GM18499 (cell line): ENCODE results near the gene SLC16A4.
A peak's percentile ranks its signal among the peaks of the same experiment; 100 is the strongest.

ENCODE experiments used
- ATAC-seq: cut with Tn5 transposase; IDR thresholded peaks from one replicate; pipeline ENCODE4 v1.9.1; 2021; ENCODE audit warnings: moderate number of reproducible peaks; ENCODE audit not compliant: insufficient read depth, unreplicated experiment

The SLC16A4 gene

GRCh38 chr1:110370827-110371226 is 20.0 kb downstream of the SLC16A4 start:
- ATAC-seq, result no peak

GRCh38 chr1:110364221-110364620 is 26.6 kb downstream of the SLC16A4 start:
- no peak for ATAC-seq

GRCh38 chr1:110361856-110362255 is 29.0 kb downstream of the SLC16A4 start:
- no peak for ATAC-seq

- no peak for ATAC-seq
Observed at GRCh38 chr1:110360431-110360830, 30.4 kb downstream of the SLC16A4 start.

- ATAC-seq, result no peak
Observed at GRCh38 chr1:110356379-110356778, 34.4 kb downstream of the SLC16A4 start.

- ATAC-seq, result no peak
Observed at GRCh38 chr1:110355321-110355720, 35.5 kb downstream of the SLC16A4 start.

- no peak for ATAC-seq
Observed at GRCh38 chr1:110350360-110350759, 40.5 kb downstream of the SLC16A4 start.

- ATAC-seq, result no peak
Observed at GRCh38 chr1:110348771-110349170, 42.1 kb downstream of the SLC16A4 start.

- ATAC-seq, result no peak
Observed at GRCh38 chr1:110348050-110348449, 42.8 kb downstream of the SLC16A4 start.

GRCh38 chr1:110347182-110347893 is 43.5 kb downstream of the SLC16A4 start:
- ATAC-seq, result no peak

GRCh38 chr1:110346690-110347089 is 44.1 kb downstream of the SLC16A4 start:
- no peak for ATAC-seq

GRCh38 chr1:110345480-110345879 is 45.3 kb downstream of the SLC16A4 start:
- no peak for ATAC-seq

GRCh38 chr1:110344152-110344551 is 46.7 kb downstream of the SLC16A4 start:
- no peak for ATAC-seq

- ATAC-seq, result no peak
Observed at GRCh38 chr1:110343249-110343648, 47.6 kb downstream of the SLC16A4 start.

- no peak for ATAC-seq
Observed at GRCh38 chr1:110341872-110342331, 48.9 kb downstream of the SLC16A4 start.

GRCh38 chr1:110341146-110341871 is 49.5 kb downstream of the SLC16A4 start:
- ATAC-seq, result no peak

GRCh38 chr1:110340207-110340468 is 50.7 kb downstream of the SLC16A4 start:
- ATAC-seq, result no peak

GRCh38 chr1:110339407-110340206 is 51.2 kb downstream of the SLC16A4 start:
- ATAC-seq, result no peak

- ATAC-seq, result peak; percentile 68
Observed at GRCh38 chr1:110338886-110339406, 51.9 kb downstream of the SLC16A4 start, which contains the start of gene RBM15. Gene RBM15, plus strand, starts transcription at chr1:110339377. Its CDS starts 29 bp downstream, at chr1:110339406.

- ATAC-seq, result peak; percentile 54
Observed at GRCh38 chr1:110338309-110338885, 52.4 kb downstream of the SLC16A4 start.
